T-helper 17 cell (primary cell): ENCODE measurements around the gene CDH10. TPM values are rescaled to one million over a fixed set of nuclear protein-coding genes. Genes with fewer than 3 reads are reported as not detected.

Experiments used
- ATAC-seq: fragments of 150-1000 bp; cut with Tn5 transposase; 2 replicates; pipeline ENCODE4 v1.10.0; 2021; ENCODE audit warnings: mild to moderate bottlenecking, moderate library complexity
- DNase-seq, 3 donors: peaks; one replicate each; pipeline versions ENCODE4 v3.0.0 to v3.0.0-alpha.2; 2020 to 2021
- H3K9me3 ChIP-seq: one replicate; pipeline ENCODE4 v1.7.0; 2013; ENCODE audit warnings: low read length, mild to moderate bottlenecking; ENCODE audit not compliant: control insufficient read depth, poor library complexity, severe bottlenecking
- H3K27ac Mint-ChIP-seq: one replicate; pipeline ENCODE4 v1.8.0; 2022; ENCODE audit warnings: mild to moderate bottlenecking, moderate library complexity, mixed read lengths
- H3K27me3 Mint-ChIP-seq: one replicate; pipeline ENCODE4 v1.8.0; 2022; ENCODE audit warnings: mixed read lengths
- H3K36me3 Mint-ChIP-seq: one replicate; pipeline ENCODE4 v1.8.0; 2022; ENCODE audit warnings: low read depth, mixed read lengths
- H3K4me1 Mint-ChIP-seq: one replicate; pipeline ENCODE4 v1.8.0; 2022; ENCODE audit warnings: mild to moderate bottlenecking, mixed read lengths
- H3K4me3 Mint-ChIP-seq: one replicate; pipeline ENCODE4 v1.8.0; 2022; ENCODE audit warnings: mild to moderate bottlenecking, moderate library complexity, mixed read lengths
- total RNA-seq, 4 donors: library from RNA in 2 of 4; stranded (reverse) in 2 of 4; gene quantifications; one replicate each; pipeline ENCODE4 v1.2.3 and lab custom pipeline; 2022 to 2026

CDH10 gene
- total RNA-seq, 2 donors from 2014 or later: not detected

GRCh38 chr5:24497591-24498157 is 147.1 kb downstream of the CDH10 start:
- Mint-ChIP-seq H3K27me3 (no peaks in the 10 kb centered on the region), H3K27ac (no peak overlapping the region), H3K4me1 (no peaks in the 10 kb centered on the region), H3K4me3 (no peak overlapping the region), H3K36me3 (no peaks in the 10 kb centered on the region)
- no peaks in the 10 kb centered on the region for H3K9me3 ChIP-seq
- DNase-seq (no peak), ATAC-seq (no peak)

GRCh38 chr5:24497145-24497544 is 147.6 kb downstream of the CDH10 start:
- Mint-ChIP-seq H3K4me3 (no peak overlapping the region), H3K27ac (no peak overlapping the region), H3K36me3 (no peaks in the 10 kb centered on the region), H3K27me3 (no peaks in the 10 kb centered on the region), H3K4me1 (no peaks in the 10 kb centered on the region)
- no peak for ATAC-seq
- DNase-seq: no peak
- no peaks in the 10 kb centered on the region for H3K9me3 ChIP-seq

- H3K27ac Mint-ChIP-seq: no peak overlapping the region
- ATAC-seq (no peak), DNase-seq (no peak)
- no peaks in the 10 kb centered on the region for H3K27me3 Mint-ChIP-seq
- no peaks in the 10 kb centered on the region for H3K9me3 ChIP-seq
- H3K4me3 Mint-ChIP-seq: no peak overlapping the region
- H3K4me1 Mint-ChIP-seq: no peaks in the 10 kb centered on the region
- no peaks in the 10 kb centered on the region for H3K36me3 Mint-ChIP-seq
Measured at GRCh38 chr5:24496268-24496667, 148.5 kb downstream of the CDH10 start.

- Mint-ChIP-seq H3K4me1 (no peaks in the 10 kb centered on the region), H3K27me3 (no peaks in the 10 kb centered on the region)
Measured at GRCh38 chr5:24492229-24492628, 152.5 kb downstream of the CDH10 start.

GRCh38 chr5:24491490-24491889 is 153.3 kb downstream of the CDH10 start:
- Mint-ChIP-seq H3K27me3 (no peaks in the 10 kb centered on the region), H3K36me3 (no peaks in the 10 kb centered on the region), H3K27ac (no peak overlapping the region), H3K4me1 (no peaks in the 10 kb centered on the region), H3K4me3 (no peak overlapping the region)
- no peaks in the 10 kb centered on the region for H3K9me3 ChIP-seq
- ATAC-seq: no peak
- DNase-seq: no peak

More at GRCh38 chr5:24492229-24492628, 152.5 kb downstream of the CDH10 start:
- ATAC-seq: no peak
- Mint-ChIP-seq H3K27ac (no peak overlapping the region), H3K36me3 (no peaks in the 10 kb centered on the region), H3K4me3 (no peak overlapping the region)
- H3K9me3 ChIP-seq: no peaks in the 10 kb centered on the region
- DNase-seq: no peak

- no peak for ATAC-seq
- H3K27me3 Mint-ChIP-seq: no peaks in the 10 kb centered on the region
Measured at GRCh38 chr5:24487368-24488229, 157.2 kb downstream of the CDH10 start.

GRCh38 chr5:24480952-24481351 is 163.8 kb downstream of the CDH10 start:
- no peaks in the 10 kb centered on the region for H3K36me3 Mint-ChIP-seq
- H3K27ac Mint-ChIP-seq: no peak overlapping the region
- H3K27me3 Mint-ChIP-seq: no peaks in the 10 kb centered on the region
- H3K9me3 ChIP-seq: no peaks in the 10 kb centered on the region
- DNase-seq (no peak), ATAC-seq (no peak)
- H3K4me3 Mint-ChIP-seq: no peak overlapping the region
- no peaks in the 10 kb centered on the region for H3K4me1 Mint-ChIP-seq

More at GRCh38 chr5:24487368-24488229, 157.2 kb downstream of the CDH10 start:
- no peaks in the 10 kb centered on the region for H3K36me3 Mint-ChIP-seq
- H3K27ac Mint-ChIP-seq: no peak overlapping the region
- DNase-seq: no peak
- H3K9me3 ChIP-seq: no peaks in the 10 kb centered on the region
- no peaks in the 10 kb centered on the region for H3K4me1 Mint-ChIP-seq
- H3K4me3 Mint-ChIP-seq: no peak overlapping the region

- H3K9me3 ChIP-seq: no peaks in the 10 kb centered on the region
- no peak for ATAC-seq
- no peaks in the 10 kb centered on the region for H3K27me3 Mint-ChIP-seq
- H3K4me3 Mint-ChIP-seq: no peak overlapping the region
- DNase-seq: no peak
- no peaks in the 10 kb centered on the region for H3K36me3 Mint-ChIP-seq
- H3K27ac Mint-ChIP-seq: no peak overlapping the region
- H3K4me1 Mint-ChIP-seq: no peaks in the 10 kb centered on the region
Measured at GRCh38 chr5:24477958-24478357, 166.8 kb downstream of the CDH10 start.

GRCh38 chr5:24475101-24475500 is 169.7 kb downstream of the CDH10 start:
- no peaks in the 10 kb centered on the region for H3K9me3 ChIP-seq
- H3K27ac Mint-ChIP-seq: no peak overlapping the region
- no peak overlapping the region for H3K4me3 Mint-ChIP-seq
- H3K27me3 Mint-ChIP-seq: no peaks in the 10 kb centered on the region
- no peaks in the 10 kb centered on the region for H3K4me1 Mint-ChIP-seq
- no peaks in the 10 kb centered on the region for H3K36me3 Mint-ChIP-seq
- no peak for ATAC-seq
- no peak for DNase-seq

GRCh38 chr5:24474685-24475084 is 170.1 kb downstream of the CDH10 start:
- DNase-seq (no peak), ATAC-seq (no peak)
- no peaks in the 10 kb centered on the region for H3K4me1 Mint-ChIP-seq
- no peak overlapping the region for H3K27ac Mint-ChIP-seq
- H3K36me3 Mint-ChIP-seq: no peaks in the 10 kb centered on the region
- no peaks in the 10 kb centered on the region for H3K9me3 ChIP-seq
- H3K27me3 Mint-ChIP-seq: no peaks in the 10 kb centered on the region
- no peak overlapping the region for H3K4me3 Mint-ChIP-seq

GRCh38 chr5:24472518-24472917 is 172.3 kb downstream of the CDH10 start:
- ATAC-seq: no peak
- no peak overlapping the region for H3K4me3 Mint-ChIP-seq
- no peaks in the 10 kb centered on the region for H3K36me3 Mint-ChIP-seq
- no peak overlapping the region for H3K27ac Mint-ChIP-seq
- H3K9me3 ChIP-seq: peaks cover 3% of the 10 kb centered on the region
- H3K27me3 Mint-ChIP-seq: no peaks in the 10 kb centered on the region
- H3K4me1 Mint-ChIP-seq: no peaks in the 10 kb centered on the region
- no peak for DNase-seq

- H3K4me1 Mint-ChIP-seq: no peaks in the 10 kb centered on the region
- no peak overlapping the region for H3K27ac Mint-ChIP-seq
Measured at GRCh38 chr5:24444414-24444813, 200.4 kb downstream of the CDH10 start.

GRCh38 chr5:24439465-24439864 is 205.3 kb downstream of the CDH10 start:
- Mint-ChIP-seq H3K4me3 (no peak overlapping the region), H3K36me3 (no peaks in the 10 kb centered on the region)
- ATAC-seq: no peak

More at GRCh38 chr5:24444414-24444813, 200.4 kb downstream of the CDH10 start:
- H3K4me3 Mint-ChIP-seq: no peak overlapping the region
- H3K9me3 ChIP-seq: peaks cover 3% of the 10 kb centered on the region
- no peaks in the 10 kb centered on the region for H3K36me3 Mint-ChIP-seq
- ATAC-seq: no peak
- no peaks in the 10 kb centered on the region for H3K27me3 Mint-ChIP-seq
- DNase-seq: no peak

More at GRCh38 chr5:24439465-24439864, 205.3 kb downstream of the CDH10 start:
- H3K27me3 Mint-ChIP-seq: no peaks in the 10 kb centered on the region
- no peak for DNase-seq
- peaks cover 3% of the 10 kb centered on the region for H3K9me3 ChIP-seq
- no peak overlapping the region for H3K27ac Mint-ChIP-seq
- H3K4me1 Mint-ChIP-seq: no peaks in the 10 kb centered on the region
